Fibroblast of skin of back (primary cell): ENCODE results near the gene IFI16.
"Not testable (repeated sequence)": the region's sequence is repeated elsewhere in the genome, so short reads cannot be mapped to it uniquely, and the experiment has no call there.

Experiments used
- DNase-seq: peaks from one replicate; pipeline ENCODE4 v3.0.0-alpha.2; 2013

The IFI16 gene

DNA sequence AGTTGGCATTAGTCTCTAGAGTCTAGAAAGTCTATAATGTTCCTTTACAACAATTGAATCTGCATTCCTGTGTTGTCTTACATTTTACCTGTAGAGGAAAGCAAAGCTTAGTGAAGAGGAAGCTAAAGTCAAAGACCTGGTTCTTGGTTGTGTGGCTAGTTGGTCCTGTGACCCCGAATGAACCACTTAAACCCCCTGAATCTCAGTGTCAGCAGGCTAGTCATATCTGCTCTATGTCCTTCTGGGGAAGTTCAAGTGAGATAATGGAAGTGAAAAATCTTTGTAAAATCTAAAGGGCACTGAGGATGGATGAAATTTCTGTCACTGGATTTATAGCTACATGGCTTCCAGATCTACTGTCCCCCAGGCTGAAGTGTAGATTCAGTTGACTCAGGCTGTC lies 90.9 kb downstream of the IFI16 start:
- DNase-seq = no peak

DNA sequence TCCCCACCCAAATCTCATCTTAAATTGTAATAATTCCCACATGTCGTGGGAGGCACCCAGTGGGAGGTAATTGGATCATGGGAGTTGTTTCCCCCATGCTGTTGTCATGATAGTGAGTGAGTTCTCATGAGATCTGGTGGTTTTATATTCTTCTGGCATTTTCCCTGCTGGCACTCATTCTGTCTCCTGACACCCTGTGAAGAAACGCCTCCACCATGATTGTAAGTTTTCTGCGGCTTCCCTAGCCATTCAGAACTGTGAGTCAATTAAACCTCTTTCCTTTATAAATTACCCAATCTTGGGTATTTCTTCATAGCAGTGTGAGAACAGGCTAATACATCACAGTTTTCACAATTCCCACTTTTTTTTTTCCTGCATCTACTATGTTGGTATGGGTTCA lies 93.3 kb downstream of the IFI16 start:
- DNase-seq = not testable (repeated sequence)
